Measurements from ENCODE around the gene GNA14. TPM values are rescaled to one million over a fixed set of nuclear protein-coding genes. Genes with fewer than 3 reads are reported as not detected.

The GNA14 gene
- total RNA-seq: 0.05 TPM in 1 of 2 replicates, not detected in the other

DNA sequence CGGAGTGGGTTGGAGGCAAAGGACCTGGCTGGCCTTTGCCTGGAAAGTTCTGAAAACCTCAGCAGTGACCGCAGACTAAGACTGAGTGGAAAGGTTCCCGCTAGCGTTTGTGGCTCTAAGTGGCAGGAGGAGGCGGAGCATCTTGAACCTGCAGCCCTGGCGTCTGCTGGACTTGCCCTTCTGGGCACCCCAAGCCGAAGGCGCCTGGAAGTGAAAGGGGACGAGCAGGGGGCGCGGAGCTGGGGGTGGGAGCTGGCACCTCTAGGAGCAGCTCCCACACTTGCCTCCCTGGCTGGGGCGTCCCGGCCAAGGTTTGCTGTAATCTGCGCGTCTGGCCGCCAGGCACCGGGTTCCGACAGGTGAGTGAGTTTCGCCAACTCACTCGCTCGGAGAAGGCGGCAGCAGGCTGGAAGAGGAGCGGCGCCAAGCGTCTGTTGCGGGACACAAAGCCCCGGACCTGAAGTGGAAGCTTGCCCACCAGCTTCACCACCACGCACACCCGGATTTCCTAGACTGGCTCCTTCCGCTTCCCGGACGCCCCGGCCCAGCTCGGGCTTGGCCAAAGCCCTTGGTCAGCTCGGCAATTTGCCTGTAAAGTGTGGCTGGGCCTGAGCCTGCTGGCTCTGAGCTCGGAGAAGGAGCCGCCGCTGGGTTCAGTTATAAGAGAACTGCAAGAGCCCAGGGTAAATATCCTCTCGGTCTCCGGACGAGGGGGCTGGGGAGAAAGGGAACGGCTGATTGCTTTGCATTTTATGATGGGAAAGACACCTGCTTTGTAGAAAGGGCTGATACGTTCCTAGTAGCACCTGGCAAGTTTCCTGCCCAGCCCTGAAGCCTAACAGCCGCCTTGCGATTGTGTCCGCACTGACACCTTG lies at the start of gene GNA14:
Gene GNA14 (minus strand): TSS at position 89 of the 875 bp plus-strand sequence. CDS start 529 bp downstream, outside the sequence.

